Cardiac fibroblast (primary cell): Measurements from ENCODE around the gene NECAB3.

Experiments
- DNase-seq, 2 donors: peaks; one replicate each; pipeline versions ENCODE4 v3.0.0 to v3.0.0-alpha.2; 2010; ENCODE audit warnings: low read depth in 2 of 2
- H3K4me3 ChIP-seq, 2 donors: replicated peaks in 1 of 2; 1 replicate in 1 of 2; 2 replicates in 1 of 2; pipeline ENCODE4 v1.5.1; 2011; ENCODE audit warnings: low read depth in 2 of 2, low read length in 2 of 2, mild to moderate bottlenecking in 2 of 2, moderate library complexity in 1 of 2
- CTCF ChIP-seq: IDR thresholded peaks from one replicate; pipeline ENCODE4 v1.5.1; 2011; ENCODE audit warnings: low read depth, mild to moderate bottlenecking, low read length, inconsistent platforms

NECAB3 gene

GRCh38 chr20:33611106-33611505, 63.1 kb downstream of the NECAB3 start:
- peak in 1 of 2 donors; percentile 6 for DNase-seq
- TF ChIP-seq CTCF = no peak
- H3K4me3 ChIP-seq = no peak overlapping the region

GRCh38 chr20:33609504-33609903, 64.7 kb downstream of the NECAB3 start:
- DNase-seq = no peak
- TF ChIP-seq CTCF = no peak
- no peak overlapping the region for H3K4me3 ChIP-seq
